Mononuclear cell (primary cell): ENCODE data around the gene FOLR2. TPM values are rescaled to one million over a fixed set of nuclear protein-coding genes. Genes with fewer than 3 reads are reported as not detected.
"Not testable (repeated sequence)": the region's sequence is repeated elsewhere in the genome, so short reads cannot be mapped to it uniquely, and the experiment has no call there.

ENCODE experiments used
- H3K27me3 ChIP-seq: 2 replicates; pipeline ENCODE4 v1.6.0; 2011; ENCODE audit warnings: low read length, control low read depth; ENCODE audit not compliant: insufficient read depth
- H3K4me1 ChIP-seq: 2 replicates; pipeline ENCODE4 v1.5.1; 2011; ENCODE audit warnings: mild to moderate bottlenecking, low read length, control low read depth; ENCODE audit not compliant: insufficient read depth
- H3K4me3 ChIP-seq: 2 replicates; pipeline ENCODE4 v1.5.1; 2011; ENCODE audit warnings: mild to moderate bottlenecking, low read length, moderate library complexity
- H3K9me3 ChIP-seq: 2 replicates; pipeline ENCODE4 v1.5.1; 2011; ENCODE audit warnings: low read depth, mild to moderate bottlenecking, control low read depth, low read length
- total RNA-seq: library from RNA; depleted of rRNA; stranded (reverse); fragments of >200 nt; gene quantifications from one replicate; pipeline ENCODE4 v1.2.3, GENCODE V29; 2012

Gene FOLR2
- 3.3 TPM for total RNA-seq

DNA sequence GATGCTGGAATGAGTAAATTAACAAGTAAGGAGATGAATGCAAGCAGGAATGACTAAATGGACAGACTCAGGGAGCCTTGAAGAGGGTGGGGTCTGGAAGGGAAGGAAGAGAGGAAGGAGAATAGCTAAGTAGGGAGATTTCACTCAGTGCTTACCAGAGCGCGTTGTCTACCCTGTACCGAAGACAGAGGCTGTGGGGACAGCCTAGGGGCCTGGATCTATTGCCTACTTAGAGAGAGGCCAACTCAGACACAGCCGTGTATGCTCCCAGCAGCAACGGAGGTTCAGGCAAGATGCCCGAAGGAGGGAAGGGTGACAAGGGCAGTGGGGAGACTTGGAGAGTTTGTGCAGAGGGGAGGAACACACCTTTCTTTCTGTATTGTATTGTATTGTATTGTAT is at the start of gene FOLR2:
Gene FOLR2, plus strand, starts transcription at position 157 of the 400 bp plus-strand sequence. CDS start 1,791 bp downstream, outside the sequence.
- Histone ChIP-seq H3K27me3 (no peaks in the 10 kb centered on the region), H3K4me3 (no peak within 1 kb of the TSS), H3K4me1 (peaks cover 39% of the 10 kb centered on the region), H3K9me3 (no peaks in the 10 kb centered on the region)

DNA sequence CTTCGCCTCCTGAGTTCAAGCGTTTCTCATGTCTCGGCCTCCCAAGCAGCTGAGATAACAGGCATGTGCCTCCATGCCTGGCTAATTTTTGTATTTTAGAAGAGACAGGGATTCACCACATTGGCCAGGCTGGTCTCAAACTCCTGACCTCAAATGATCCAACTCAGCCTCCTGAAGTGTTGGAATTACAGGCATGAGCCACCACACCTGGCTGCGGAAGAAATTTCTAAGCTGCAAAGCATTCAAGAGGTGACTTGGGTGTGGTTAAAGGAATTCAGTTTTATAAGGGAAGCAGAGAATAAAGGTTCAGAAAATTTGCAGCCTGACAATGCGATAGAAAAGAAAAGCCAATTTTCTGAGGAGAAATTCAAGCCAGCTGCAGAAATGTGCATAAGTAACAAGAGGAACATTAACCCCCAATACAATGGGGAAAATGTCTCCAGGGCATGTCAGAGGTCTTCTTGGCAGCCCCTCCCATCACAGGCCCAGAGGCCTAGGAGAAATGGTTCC is 47.5 kb upstream of the FOLR2 start:
- not testable (repeated sequence) for H3K4me3 ChIP-seq, H3K9me3 ChIP-seq, H3K27me3 ChIP-seq, H3K4me1 ChIP-seq

DNA sequence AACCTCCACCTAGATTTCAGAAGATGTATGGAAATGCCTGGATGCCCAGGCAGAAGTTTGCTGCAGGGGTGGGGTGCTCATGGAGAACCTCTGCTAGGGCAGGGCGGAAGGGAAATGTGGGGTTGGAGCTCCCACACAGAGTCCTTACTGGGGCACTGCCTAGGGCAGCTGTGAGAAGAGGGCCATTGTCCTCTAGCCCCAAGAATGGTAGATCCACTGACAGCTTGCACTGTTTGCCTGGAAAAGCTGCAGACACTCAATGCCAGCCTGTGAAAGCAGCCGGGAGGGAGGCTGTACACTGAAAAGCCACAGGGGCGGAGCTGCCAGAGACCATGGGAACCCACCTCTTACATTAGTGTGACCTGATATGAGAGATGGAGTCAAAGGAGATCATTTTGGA is 46.8 kb upstream of the FOLR2 start:
- H3K27me3 ChIP-seq, H3K4me3 ChIP-seq, H3K9me3 ChIP-seq, H3K4me1 ChIP-seq: not testable (repeated sequence)

DNA sequence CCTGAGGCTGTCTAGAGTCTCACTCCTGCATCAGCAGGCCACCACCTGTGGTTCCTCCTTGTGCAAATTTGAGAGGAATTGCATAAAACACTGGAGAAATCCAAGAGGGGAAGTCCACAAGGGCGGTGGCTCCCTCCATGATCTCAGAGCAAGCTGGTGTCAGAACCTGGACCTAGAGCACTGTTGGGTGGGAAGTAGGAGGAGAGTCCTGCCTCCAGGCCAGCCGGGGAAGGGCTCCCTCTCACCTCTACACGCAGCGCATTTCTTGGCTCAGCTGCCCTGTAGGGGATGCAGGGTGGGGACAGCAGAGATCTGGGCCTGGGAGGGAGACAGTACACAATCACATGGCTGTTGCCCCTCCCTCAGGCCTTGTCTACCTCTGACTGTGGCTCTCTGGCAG is 44.6 kb upstream of the FOLR2 start:
- not testable (repeated sequence) for H3K4me1 ChIP-seq, H3K4me3 ChIP-seq

DNA sequence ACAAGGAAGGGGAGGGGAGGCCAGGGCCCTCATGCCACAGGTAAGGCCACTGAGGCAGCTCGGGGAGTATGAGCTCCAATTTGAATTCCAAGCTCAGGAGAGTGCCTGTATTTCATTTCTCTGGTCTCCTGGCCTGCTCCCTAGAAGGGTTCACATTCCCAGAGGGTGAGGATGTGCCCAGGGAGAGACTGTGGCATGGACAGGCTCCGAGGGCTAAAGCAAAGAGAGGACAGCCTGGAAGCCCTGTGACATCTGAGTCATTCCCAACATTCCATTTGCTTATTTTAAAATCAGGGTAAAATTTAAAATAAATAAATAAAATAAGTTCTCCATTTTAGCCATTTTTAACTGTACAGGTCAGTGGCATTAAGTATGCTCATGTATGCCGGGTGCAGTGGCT is 43.3 kb upstream of the FOLR2 start:
- Histone ChIP-seq H3K4me3 (no peak overlapping the region), H3K4me1 (no peaks in the 10 kb centered on the region), H3K27me3 (no peaks in the 10 kb centered on the region), H3K9me3 (no peaks in the 10 kb centered on the region)

More for the DNA sequence above, 44.6 kb upstream of the FOLR2 start:
- H3K9me3 ChIP-seq, H3K27me3 ChIP-seq: not testable (repeated sequence)

DNA sequence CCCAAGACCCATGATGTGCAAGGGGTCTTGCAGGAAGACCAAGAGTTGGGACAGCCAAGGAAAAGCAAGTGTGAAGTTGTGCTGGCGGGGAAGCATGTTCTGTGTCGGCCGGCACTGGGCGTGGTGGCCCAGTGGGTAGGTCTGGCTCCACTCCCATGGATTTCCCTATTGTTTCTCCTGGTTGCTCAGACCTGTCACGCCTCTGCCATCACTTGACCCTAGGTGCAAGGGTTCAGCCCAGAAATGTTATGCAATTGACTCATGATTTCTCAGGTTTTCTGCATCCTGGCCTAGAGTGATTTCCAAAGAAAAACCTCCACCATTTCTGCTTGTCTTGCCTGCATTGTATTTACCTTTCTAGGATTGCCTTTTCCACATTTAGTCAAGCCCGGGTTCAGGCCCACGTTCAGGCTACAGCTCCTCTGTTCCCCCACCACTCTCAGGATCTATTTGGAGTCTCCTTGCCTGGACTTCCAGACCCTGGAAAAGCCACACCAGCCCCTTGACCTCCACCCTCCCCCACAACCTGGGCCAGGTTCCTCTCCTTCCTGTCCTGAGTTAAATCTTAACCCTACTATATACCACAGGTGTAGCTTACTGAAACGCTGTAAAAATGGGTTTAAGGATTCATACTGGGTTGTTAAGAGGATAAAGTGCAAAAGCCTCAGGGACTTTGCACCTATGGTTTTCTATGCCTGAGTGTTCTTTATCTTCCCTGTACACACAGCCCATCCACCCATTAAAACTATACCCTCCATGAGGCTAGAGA is 42.1 kb upstream of the FOLR2 start:
- Histone ChIP-seq H3K27me3 (no peaks in the 10 kb centered on the region), H3K4me3 (no peak overlapping the region), H3K9me3 (no peaks in the 10 kb centered on the region), H3K4me1 (no peaks in the 10 kb centered on the region)

DNA sequence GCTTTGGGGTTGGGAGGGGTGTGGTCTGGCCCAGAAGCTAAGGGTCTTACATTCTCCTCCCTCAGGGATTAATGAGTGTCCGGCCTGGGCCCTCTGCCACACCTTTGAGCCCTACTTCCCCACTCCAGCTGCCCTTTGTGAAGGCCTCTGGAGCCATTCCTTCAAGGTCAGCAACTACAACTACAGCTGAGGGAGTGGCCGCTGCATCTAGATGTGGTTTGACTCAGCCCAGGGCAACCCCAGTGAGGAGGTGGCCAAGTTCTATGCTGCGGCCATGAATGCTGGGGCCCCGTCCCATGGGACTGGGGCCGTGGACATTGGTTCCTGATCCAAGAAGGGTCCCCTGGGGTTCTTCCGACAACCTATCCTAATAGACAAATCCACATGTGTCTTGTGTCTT is 38.9 kb upstream of the FOLR2 start:
- H3K27me3 ChIP-seq, result no peaks in the 10 kb centered on the region
- no peaks in the 10 kb centered on the region for H3K9me3 ChIP-seq
- no peak overlapping the region for H3K4me3 ChIP-seq
- no peaks in the 10 kb centered on the region for H3K4me1 ChIP-seq

DNA sequence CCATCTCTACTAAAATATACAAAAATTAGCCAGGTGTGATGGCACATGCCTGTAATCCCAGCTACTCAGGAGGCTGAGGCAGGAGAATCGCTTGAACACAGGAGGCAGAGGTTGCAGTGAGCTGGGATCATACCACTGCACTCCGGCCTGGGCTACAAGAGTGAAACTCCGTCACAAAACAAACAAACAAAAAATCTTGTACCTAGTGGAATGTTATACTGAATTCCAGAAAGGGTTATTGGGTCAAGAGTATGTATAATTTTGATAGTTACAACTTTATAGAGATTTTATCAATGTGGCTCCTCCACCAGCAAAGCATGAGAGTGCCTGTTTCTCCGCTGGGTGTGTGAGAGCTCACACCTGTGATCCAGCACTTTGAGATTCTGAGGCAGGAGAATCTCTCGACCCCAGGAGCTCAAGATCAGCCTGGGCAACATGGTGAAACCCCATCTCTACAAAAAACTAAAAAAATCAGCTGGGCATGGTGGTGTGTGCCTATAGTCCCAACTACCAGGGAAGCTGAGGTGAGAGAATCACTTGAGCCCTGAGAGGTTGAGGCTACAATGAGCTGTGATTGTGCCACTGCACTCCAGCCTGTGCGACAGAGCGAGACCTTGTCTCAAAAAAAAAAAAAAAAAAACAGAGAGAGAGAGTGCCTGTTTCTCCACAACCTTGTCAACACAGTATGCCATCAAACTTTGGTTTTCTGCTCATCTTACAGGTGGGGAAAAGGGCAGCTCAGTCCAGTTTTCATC is 37.4 kb upstream of the FOLR2 start:
- Histone ChIP-seq H3K4me3 (no peak overlapping the region), H3K4me1 (no peaks in the 10 kb centered on the region), H3K27me3 (no peaks in the 10 kb centered on the region), H3K9me3 (no peaks in the 10 kb centered on the region)

DNA sequence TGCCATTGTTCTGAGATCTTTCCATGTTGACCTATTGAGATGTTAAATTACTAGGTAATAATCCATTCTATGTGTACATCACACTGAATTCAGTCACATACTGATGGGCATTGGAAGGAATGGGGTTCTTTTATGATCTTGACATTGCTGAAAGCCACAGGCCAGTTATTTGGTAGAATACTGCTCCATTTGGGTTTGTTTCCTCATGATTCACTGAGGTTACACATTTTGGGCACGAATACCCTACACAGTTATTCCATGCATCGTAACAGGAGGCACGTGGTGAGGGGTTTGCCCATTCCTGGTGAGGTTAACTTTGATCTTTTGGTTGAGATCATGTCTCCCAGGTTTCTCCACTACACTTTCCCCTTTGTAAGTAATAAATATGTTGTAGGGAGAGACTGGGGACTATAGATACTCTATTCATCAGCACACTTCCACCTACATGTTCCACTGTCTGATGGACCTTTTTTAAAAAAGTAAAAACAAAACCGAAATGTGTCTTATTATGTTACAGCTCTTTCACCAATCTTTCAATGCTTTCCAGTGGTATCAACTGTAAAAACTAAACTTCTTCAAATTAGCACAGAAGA is 36.7 kb upstream of the FOLR2 start:
- no peaks in the 10 kb centered on the region for H3K4me1 ChIP-seq
- H3K9me3 ChIP-seq, result no peaks in the 10 kb centered on the region
- H3K27me3 ChIP-seq, result no peaks in the 10 kb centered on the region
- H3K4me3 ChIP-seq, result no peak overlapping the region

DNA sequence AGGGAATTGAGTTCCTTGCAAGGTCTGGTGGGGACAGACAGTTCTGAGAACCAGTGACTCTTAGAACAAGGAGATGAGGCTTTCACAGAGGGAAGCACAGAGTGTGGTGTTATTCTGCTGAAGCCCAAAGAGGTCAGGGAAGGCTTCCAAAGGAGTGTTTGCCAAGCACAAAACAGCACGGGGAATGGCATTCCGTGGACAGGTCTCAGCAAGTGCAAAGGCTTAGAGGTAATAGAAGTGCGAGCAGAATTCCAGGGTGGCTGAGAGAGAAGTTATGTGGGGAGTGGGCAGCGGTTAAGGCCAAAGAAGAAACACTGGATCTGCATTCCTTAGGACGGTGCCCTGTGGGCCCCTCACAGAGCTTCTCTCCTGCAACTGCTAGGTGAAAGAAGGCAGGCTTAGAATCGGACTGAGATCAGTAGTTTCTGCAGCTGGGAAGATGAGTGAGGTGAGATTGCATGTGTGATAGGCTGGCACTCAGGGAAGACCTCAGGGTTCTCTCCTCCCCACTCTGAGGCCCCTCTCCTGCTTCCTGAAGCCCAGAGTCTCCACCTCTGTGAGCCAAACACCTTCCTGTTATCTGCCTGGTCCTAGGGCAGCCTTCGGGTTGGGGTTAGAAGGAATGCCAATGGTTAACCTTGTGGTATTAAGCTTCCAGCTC is 35.6 kb upstream of the FOLR2 start:
- H3K27me3 ChIP-seq, H3K4me3 ChIP-seq, H3K9me3 ChIP-seq, H3K4me1 ChIP-seq: not testable (repeated sequence)

DNA sequence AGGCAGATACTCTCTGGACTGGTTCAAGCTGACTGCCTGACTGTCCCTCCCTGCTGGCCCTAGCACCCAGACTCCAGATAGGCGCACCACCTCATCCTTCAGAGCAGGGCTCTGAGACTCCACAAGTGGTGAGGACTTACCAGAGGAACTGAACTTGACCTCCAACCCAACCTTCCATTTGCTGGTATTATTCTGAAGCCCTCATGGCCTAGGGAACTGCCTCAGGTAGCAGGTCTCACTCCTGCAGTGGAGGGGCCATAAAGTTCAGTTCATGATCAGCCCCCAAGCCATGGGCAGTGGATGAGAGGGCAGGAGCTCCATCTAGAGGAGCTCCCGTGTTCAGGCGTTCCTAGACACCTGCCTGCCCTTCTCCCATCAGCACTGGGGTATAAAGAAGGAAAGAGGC is 35.0 kb upstream of the FOLR2 start:
- not testable (repeated sequence) for H3K27me3 ChIP-seq, H3K9me3 ChIP-seq, H3K4me1 ChIP-seq, H3K4me3 ChIP-seq

DNA sequence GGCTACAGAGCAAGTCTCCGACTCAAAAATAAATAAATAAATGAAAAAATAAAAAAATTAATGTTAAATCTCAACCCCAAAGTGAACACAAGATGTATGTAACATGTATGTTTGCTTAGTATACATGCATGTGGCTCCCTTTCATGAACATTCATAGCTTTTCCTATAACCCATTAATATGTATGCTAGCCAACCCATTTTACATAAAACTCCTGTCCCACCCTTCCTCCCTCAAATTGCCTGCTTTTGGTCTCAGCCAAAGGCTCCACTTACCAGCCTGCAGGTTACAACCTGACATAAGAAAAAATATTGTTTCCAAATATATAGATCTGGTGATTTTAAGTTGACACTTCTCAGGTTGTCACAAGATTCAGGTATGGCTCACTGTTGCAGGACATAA is 28.3 kb upstream of the FOLR2 start:
- Histone ChIP-seq H3K4me1 (no peaks in the 10 kb centered on the region), H3K27me3 (no peaks in the 10 kb centered on the region), H3K4me3 (no peak overlapping the region), H3K9me3 (no peaks in the 10 kb centered on the region)

DNA sequence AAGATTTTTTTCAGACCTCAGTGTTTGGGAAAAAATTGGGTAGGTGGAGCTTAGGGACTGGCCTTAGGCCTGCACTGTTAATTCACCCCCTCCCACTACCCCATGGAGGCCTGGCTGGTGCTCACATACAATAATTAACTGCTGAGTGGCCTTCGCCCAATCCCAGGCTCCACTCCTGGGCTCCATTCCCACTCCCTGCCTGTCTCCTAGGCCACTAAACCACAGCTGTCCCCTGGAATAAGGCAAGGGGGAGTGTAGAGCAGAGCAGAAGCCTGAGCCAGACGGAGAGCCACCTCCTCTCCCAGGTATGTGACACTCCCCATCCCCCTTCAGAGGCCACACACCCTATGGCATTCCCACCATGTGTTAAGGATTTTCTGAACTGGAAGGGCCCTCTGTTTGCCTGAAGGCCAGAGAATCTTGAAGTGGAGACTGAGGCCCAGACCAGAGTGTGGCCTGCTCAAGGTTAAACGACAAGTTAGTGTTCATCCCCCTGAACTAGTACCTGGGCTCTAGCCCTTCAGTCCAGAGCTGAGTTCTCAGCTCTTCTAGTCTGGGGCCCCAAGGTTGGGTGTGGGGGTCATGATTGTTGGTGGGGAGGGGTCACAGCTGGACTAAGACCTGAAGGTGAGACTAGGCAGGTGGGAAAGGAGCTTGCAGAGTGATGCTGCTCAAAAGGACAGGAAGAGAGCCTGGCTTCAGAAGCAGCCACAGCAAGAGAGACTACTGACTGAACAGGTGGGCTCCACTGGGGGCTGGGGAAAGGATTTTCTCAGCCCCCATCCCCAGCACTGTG is 26.9 kb upstream of the FOLR2 start:
- H3K4me1 ChIP-seq, result no peaks in the 10 kb centered on the region
- H3K27me3 ChIP-seq, result no peaks in the 10 kb centered on the region
- H3K4me3 ChIP-seq, result no peak overlapping the region
- H3K9me3 ChIP-seq, result no peaks in the 10 kb centered on the region

DNA sequence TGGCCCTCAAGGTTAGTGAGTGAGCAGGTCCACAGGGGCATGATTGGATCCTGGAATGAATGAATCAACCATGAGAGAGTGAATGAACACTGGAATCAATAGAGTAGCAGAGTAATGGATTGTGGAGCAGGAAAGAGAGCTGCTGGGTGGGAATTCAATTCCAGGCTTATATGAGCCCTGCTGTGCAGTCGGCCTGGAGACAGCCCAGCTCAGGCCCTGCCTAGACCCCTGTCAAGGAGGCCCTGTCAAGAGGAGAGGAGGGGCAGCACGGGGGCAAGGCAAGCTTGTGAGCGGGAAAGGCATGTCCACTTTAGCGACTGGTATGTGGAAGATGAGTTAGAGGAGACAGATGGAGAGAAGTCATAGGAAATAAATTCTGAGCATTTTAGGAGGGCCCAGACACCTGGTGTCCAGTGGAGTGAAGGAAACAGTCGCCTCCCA is 25.9 kb upstream of the FOLR2 start:
- Histone ChIP-seq H3K4me3 (no peak overlapping the region), H3K27me3 (no peaks in the 10 kb centered on the region)

More for the DNA sequence above, 25.9 kb upstream of the FOLR2 start:
- no peaks in the 10 kb centered on the region for H3K4me1 ChIP-seq
- no peaks in the 10 kb centered on the region for H3K9me3 ChIP-seq
